IPS DF 6.9 (cell line): ENCODE measurements around the gene RNF32.
"Not testable (repeated sequence)": the region's sequence is repeated elsewhere in the genome, so short reads cannot be mapped to it uniquely, and the experiment has no call there.

ENCODE experiments used
- DNase-seq: peaks from one replicate; pipeline ENCODE4 v3.0.0-alpha.2; 2013; ENCODE audit warnings: low read depth, low spot score
- H3K27ac ChIP-seq: one replicate; pipeline ENCODE4 v1.5.1; 2013; ENCODE audit warnings: low read length, control low read depth
- H3K27me3 ChIP-seq: 2 replicates; pipeline ENCODE4 v1.6.1; 2013; ENCODE audit warnings: mild to moderate bottlenecking, low read length; ENCODE audit not compliant: control insufficient read depth, insufficient read depth
- H3K36me3 ChIP-seq: 2 replicates; pipeline ENCODE4 v1.6.1; 2013; ENCODE audit warnings: low read length; ENCODE audit not compliant: control insufficient read depth, insufficient read depth
- H3K4me1 ChIP-seq: 2 replicates; pipeline ENCODE4 v1.6.1; 2013; ENCODE audit warnings: low read length; ENCODE audit not compliant: control insufficient read depth, insufficient read depth
- H3K4me3 ChIP-seq: 2 replicates; pipeline ENCODE4 v1.5.1; 2013; ENCODE audit warnings: mild to moderate bottlenecking, low read length
- H3K9me3 ChIP-seq: 2 replicates; pipeline ENCODE4 v1.6.1; 2013; ENCODE audit warnings: low read length, inconsistent platforms; ENCODE audit not compliant: control insufficient read depth, insufficient read depth
- WGBS: extraction: QIAGEN DNeasy Blood & Tissue Kit; methylation state at CpG from one replicate; pipeline ENCODE4 v1.1.7; 2013; ENCODE audit warnings: mixed read lengths, missing lambda C conversion rate; ENCODE audit not compliant: insufficient read length, insufficient coverage; 5-methylcytosine and 5-hydroxymethylcytosine counted together

Gene RNF32

GRCh38 chr7:156676263-156676662 is 35.7 kb downstream of the RNF32 start:
- Histone ChIP-seq H3K36me3 (0 out of 2 replicates have a peak, but pooled peaks cover 5% of the 10 kb centered on the region), H3K4me1 (no peaks in the 10 kb centered on the region)
- no CpG with 5 or more reads among the region's 19 CpGs for WGBS

GRCh38 chr7:156677374-156678054 is 36.9 kb downstream of the RNF32 start:
- WGBS, result no CpG with 5 or more reads among the region's 9 CpGs
- H3K4me3 ChIP-seq, result no peak overlapping the region
- H3K9me3 ChIP-seq, result no peaks in the 10 kb centered on the region
- 0 out of 2 replicates have a peak, but pooled peaks cover 5% of the 10 kb centered on the region for H3K36me3 ChIP-seq
- H3K27me3 ChIP-seq, result no peaks in the 10 kb centered on the region
- no peaks in the 10 kb centered on the region for H3K4me1 ChIP-seq
- no peak overlapping the region for H3K27ac ChIP-seq
- no peak for DNase-seq

More at GRCh38 chr7:156676263-156676662, 35.7 kb downstream of the RNF32 start:
- H3K9me3 ChIP-seq, result no peaks in the 10 kb centered on the region
- H3K27ac ChIP-seq, result no peak overlapping the region
- no peak for DNase-seq
- no peaks in the 10 kb centered on the region for H3K27me3 ChIP-seq
- H3K4me3 ChIP-seq, result no peak overlapping the region

- no peaks in the 10 kb centered on the region for H3K4me1 ChIP-seq
- DNase-seq, result no peak
- no peaks in the 10 kb centered on the region for H3K27me3 ChIP-seq
- 0 out of 2 replicates have a peak, but pooled peaks cover 5% of the 10 kb centered on the region for H3K36me3 ChIP-seq
- no peak overlapping the region for H3K27ac ChIP-seq
- no CpG with 5 or more reads among the region's 1 CpG for WGBS
- H3K4me3 ChIP-seq, result no peak overlapping the region
- no peaks in the 10 kb centered on the region for H3K9me3 ChIP-seq
Measured at GRCh38 chr7:156680281-156680680, 39.7 kb downstream of the RNF32 start.

GRCh38 chr7:156682928-156683327 is 42.4 kb downstream of the RNF32 start:
- Histone ChIP-seq H3K9me3 (no peaks in the 10 kb centered on the region), H3K27ac (no peak overlapping the region), H3K4me1 (no peaks in the 10 kb centered on the region), H3K4me3 (no peak overlapping the region), H3K27me3 (no peaks in the 10 kb centered on the region), H3K36me3 (no peaks in the 10 kb centered on the region; the same call in 1 of the 2 replicates)
- no peak for DNase-seq
- WGBS, result no CpG with 5 or more reads among the region's 2 CpGs

GRCh38 chr7:156684251-156684650 is 43.7 kb downstream of the RNF32 start:
- Histone ChIP-seq H3K36me3 (no peaks in the 10 kb centered on the region; the same call in 1 of the 2 replicates), H3K27ac (no peak overlapping the region), H3K27me3 (no peaks in the 10 kb centered on the region), H3K9me3 (no peaks in the 10 kb centered on the region), H3K4me1 (no peaks in the 10 kb centered on the region), H3K4me3 (no peak overlapping the region)
- no CpG with 5 or more reads among the region's 10 CpGs for WGBS
- no peak for DNase-seq

GRCh38 chr7:156684661-156685060 is 44.1 kb downstream of the RNF32 start:
- H3K27me3 ChIP-seq, result no peaks in the 10 kb centered on the region
- no peaks in the 10 kb centered on the region for H3K4me1 ChIP-seq
- H3K9me3 ChIP-seq, result no peaks in the 10 kb centered on the region
- no CpG with 5 or more reads among the region's 4 CpGs for WGBS
- no peak overlapping the region for H3K4me3 ChIP-seq
- no peak for DNase-seq
- no peaks in the 10 kb centered on the region; the same call in 1 of the 2 replicates for H3K36me3 ChIP-seq
- no peak overlapping the region for H3K27ac ChIP-seq

GRCh38 chr7:156691764-156692163 is 51.2 kb downstream of the RNF32 start:
- Histone ChIP-seq H3K4me3 (no peak overlapping the region), H3K4me1 (no peaks in the 10 kb centered on the region), H3K27me3 (no peaks in the 10 kb centered on the region), H3K36me3 (no peaks in the 10 kb centered on the region), H3K9me3 (no peaks in the 10 kb centered on the region), H3K27ac (no peak overlapping the region)
- WGBS, result no CpG with 5 or more reads among the region's 5 CpGs
- no peak for DNase-seq

GRCh38 chr7:156692849-156693248 is 52.3 kb downstream of the RNF32 start:
- Histone ChIP-seq H3K27ac (no peak overlapping the region), H3K4me1 (no peaks in the 10 kb centered on the region), H3K36me3 (no peaks in the 10 kb centered on the region), H3K9me3 (peaks cover under 1% of the 10 kb centered on the region; the same call in 1 of the 2 replicates), H3K4me3 (no peak overlapping the region), H3K27me3 (no peaks in the 10 kb centered on the region)
- no peak for DNase-seq
- no CpG with 5 or more reads among the region's 1 CpG for WGBS

- no CpG with 5 or more reads among the region's 3 CpGs for WGBS
- no peaks in the 10 kb centered on the region for H3K4me1 ChIP-seq
- no peaks in the 10 kb centered on the region for H3K36me3 ChIP-seq
- H3K4me3 ChIP-seq, result no peak overlapping the region
- H3K27ac ChIP-seq, result no peak overlapping the region
- peaks cover 2% of the 10 kb centered on the region for H3K9me3 ChIP-seq
- no peak for DNase-seq
- H3K27me3 ChIP-seq, result no peaks in the 10 kb centered on the region
Measured at GRCh38 chr7:156693627-156694026, 53.1 kb downstream of the RNF32 start.

- H3K36me3 ChIP-seq, H3K9me3 ChIP-seq, H3K4me1 ChIP-seq, H3K27ac ChIP-seq, H3K4me3 ChIP-seq, H3K27me3 ChIP-seq, DNase-seq: not testable (repeated sequence)
- WGBS, result no CpG with 5 or more reads among the region's 9 CpGs
Measured at GRCh38 chr7:156697283-156697682, 56.7 kb downstream of the RNF32 start.

- DNase-seq, H3K4me1 ChIP-seq, H3K9me3 ChIP-seq, H3K27ac ChIP-seq, H3K36me3 ChIP-seq, H3K27me3 ChIP-seq, H3K4me3 ChIP-seq: not testable (repeated sequence)
- WGBS, result no CpG with 5 or more reads among the region's 4 CpGs
Measured at GRCh38 chr7:156698512-156698911, 57.9 kb downstream of the RNF32 start.
